HFFc6 (cell line): Measurements from ENCODE around the gene ZNF106. TPM values are rescaled to one million over a fixed set of nuclear protein-coding genes. Genes with fewer than 3 reads are reported as not detected.

Experiments used
- DNase-seq: peaks from one replicate; pipeline ENCODE4 v3.0.0-alpha.2; 2018
- H3K27ac Mint-ChIP-seq: 2 replicates; pipeline ENCODE4 v1.8.0; 2020; ENCODE audit warnings: mild to moderate bottlenecking, mixed read lengths
- H3K27me3 Mint-ChIP-seq: 2 replicates; pipeline ENCODE4 v1.8.0; 2021; ENCODE audit warnings: mild to moderate bottlenecking, moderate library complexity, mixed read lengths; ENCODE audit not compliant: insufficient read depth
- H3K36me3 Mint-ChIP-seq: 2 replicates; pipeline ENCODE4 v1.8.0; 2021; ENCODE audit warnings: low read depth, mixed read lengths
- H3K4me1 Mint-ChIP-seq: 2 replicates; pipeline ENCODE4 v1.8.0; 2020; ENCODE audit warnings: low read depth, mixed read lengths
- H3K4me3 Mint-ChIP-seq: 2 replicates; pipeline ENCODE4 v1.8.0; 2020; ENCODE audit warnings: mild to moderate bottlenecking, moderate library complexity, mixed read lengths
- H3K9me3 Mint-ChIP-seq: 2 replicates; pipeline ENCODE4 v1.8.0; 2020; ENCODE audit warnings: mild to moderate bottlenecking, mixed read lengths
- total RNA-seq, 6 experiments: library from RNA; stranded (reverse); fragmentation: NEBNext Ultra II Directional; extraction: Animal tissue kit (Norgen Biotek cat#: 25700); gene quantifications; 2 replicates in 1 of 6; 3 replicates in 5 of 6; pipeline ENCODE4 v1.2.3, GENCODE V29; 2021
- TF ChIP-seq, protein P1 (sequence below): fragments of 200-600 bp; sonication (generic); IDR thresholded peaks from 2 replicates; pipeline ENCODE4 v1.5.0; 2021; ENCODE audit warnings: antibody characterized with exemption, mild to moderate bottlenecking

The ZNF106 gene
- total RNA-seq, 6 experiments from 2014 or later: 51.5 to 58.9 (median 56.1) TPM

- H3K4me3 Mint-ChIP-seq: no peak overlapping the region
- TF ChIP-seq, protein P1, sequence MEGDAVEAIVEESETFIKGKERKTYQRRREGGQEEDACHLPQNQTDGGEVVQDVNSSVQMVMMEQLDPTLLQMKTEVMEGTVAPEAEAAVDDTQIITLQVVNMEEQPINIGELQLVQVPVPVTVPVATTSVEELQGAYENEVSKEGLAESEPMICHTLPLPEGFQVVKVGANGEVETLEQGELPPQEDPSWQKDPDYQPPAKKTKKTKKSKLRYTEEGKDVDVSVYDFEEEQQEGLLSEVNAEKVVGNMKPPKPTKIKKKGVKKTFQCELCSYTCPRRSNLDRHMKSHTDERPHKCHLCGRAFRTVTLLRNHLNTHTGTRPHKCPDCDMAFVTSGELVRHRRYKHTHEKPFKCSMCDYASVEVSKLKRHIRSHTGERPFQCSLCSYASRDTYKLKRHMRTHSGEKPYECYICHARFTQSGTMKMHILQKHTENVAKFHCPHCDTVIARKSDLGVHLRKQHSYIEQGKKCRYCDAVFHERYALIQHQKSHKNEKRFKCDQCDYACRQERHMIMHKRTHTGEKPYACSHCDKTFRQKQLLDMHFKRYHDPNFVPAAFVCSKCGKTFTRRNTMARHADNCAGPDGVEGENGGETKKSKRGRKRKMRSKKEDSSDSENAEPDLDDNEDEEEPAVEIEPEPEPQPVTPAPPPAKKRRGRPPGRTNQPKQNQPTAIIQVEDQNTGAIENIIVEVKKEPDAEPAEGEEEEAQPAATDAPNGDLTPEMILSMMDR: no peak
- peaks cover 2% of the 10 kb centered on the region; the same call in 1 of the 2 replicates for H3K27me3 Mint-ChIP-seq
- peaks cover 12% of the 10 kb centered on the region for H3K36me3 Mint-ChIP-seq
- no peak for DNase-seq
- no peak overlapping the region for H3K27ac Mint-ChIP-seq
- peaks cover 10% of the 10 kb centered on the region for H3K4me1 Mint-ChIP-seq
- peaks cover 6% of the 10 kb centered on the region; the same call in 1 of the 2 replicates for H3K9me3 Mint-ChIP-seq
These were observed 115.7 kb downstream of the ZNF106 start for GRCh38 chr15:42375252-42375651.

- peaks cover 12% of the 10 kb centered on the region for H3K36me3 Mint-ChIP-seq
These were observed 116.1 kb downstream of the ZNF106 start for GRCh38 chr15:42374810-42375209.

GRCh38 chr15:42373936-42374335, 117.0 kb downstream of the ZNF106 start:
- no peak for DNase-seq
- peaks cover 9% of the 10 kb centered on the region for H3K9me3 Mint-ChIP-seq
- H3K4me3 Mint-ChIP-seq: no peak overlapping the region
- H3K27me3 Mint-ChIP-seq: peaks cover 2% of the 10 kb centered on the region; the same call in 1 of the 2 replicates
- H3K36me3 Mint-ChIP-seq: peaks cover 16% of the 10 kb centered on the region
- TF ChIP-seq, protein P1: no peak
- no peak overlapping the region for H3K27ac Mint-ChIP-seq
- peaks cover 23% of the 10 kb centered on the region for H3K4me1 Mint-ChIP-seq

More at GRCh38 chr15:42374810-42375209, 116.1 kb downstream of the ZNF106 start:
- no peak for DNase-seq
- peaks cover 6% of the 10 kb centered on the region; the same call in 1 of the 2 replicates for H3K9me3 Mint-ChIP-seq
- TF ChIP-seq, protein P1: no peak
- H3K4me1 Mint-ChIP-seq: peaks cover 14% of the 10 kb centered on the region
- H3K27me3 Mint-ChIP-seq: peaks cover 2% of the 10 kb centered on the region; the same call in 1 of the 2 replicates
- H3K27ac Mint-ChIP-seq: no peak overlapping the region
- H3K4me3 Mint-ChIP-seq: no peak overlapping the region

DNA sequence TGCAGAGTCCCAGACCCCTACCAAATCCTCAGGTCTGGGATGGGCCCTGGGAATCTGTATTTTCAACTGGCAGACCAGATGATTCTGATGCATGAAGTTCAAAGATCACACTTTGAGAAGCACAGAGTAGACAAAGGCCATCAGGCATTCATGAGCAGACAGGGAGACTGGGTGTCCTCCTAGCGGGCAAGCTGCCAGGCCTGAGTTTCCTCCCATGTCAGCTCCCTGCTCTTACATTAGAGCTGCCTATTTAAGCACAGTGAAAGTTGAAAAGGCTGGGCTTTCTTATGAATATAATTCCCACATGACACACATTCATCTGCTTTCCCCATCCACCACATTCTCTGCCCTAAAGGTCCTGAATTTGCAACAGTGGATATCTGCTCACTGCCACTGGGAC, 117.7 kb downstream of the ZNF106 start:
- TF ChIP-seq, protein P1: no peak
- Mint-ChIP-seq H3K27me3 (peaks cover 2% of the 10 kb centered on the region; the same call in 1 of the 2 replicates), H3K4me1 (peaks cover 27% of the 10 kb centered on the region), H3K4me3 (no peak overlapping the region), H3K36me3 (peaks cover 14% of the 10 kb centered on the region), H3K27ac (no peak overlapping the region), H3K9me3 (peaks cover 10% of the 10 kb centered on the region)
- DNase-seq: no peak

- peaks cover 27% of the 10 kb centered on the region for H3K4me1 Mint-ChIP-seq
- DNase-seq: peak; percentile 9
- peaks cover 7% of the 10 kb centered on the region; the same call in 1 of the 2 replicates for H3K36me3 Mint-ChIP-seq
- no peak overlapping the region for H3K4me3 Mint-ChIP-seq
- no peak overlapping the region; the same call in 1 of the 2 replicates for H3K27ac Mint-ChIP-seq
- H3K9me3 Mint-ChIP-seq: peaks cover 4% of the 10 kb centered on the region
- TF ChIP-seq, protein P1: peak; percentile 60
- H3K27me3 Mint-ChIP-seq: peaks cover 2% of the 10 kb centered on the region; the same call in 1 of the 2 replicates
These were observed 119.8 kb downstream of the ZNF106 start for GRCh38 chr15:42371096-42371495.
